GM12878 (cell line): Measurements from ENCODE around the gene LLPH. TPM values are rescaled to one million over a fixed set of nuclear protein-coding genes. Genes with fewer than 3 reads are reported as not detected.
A peak's percentile ranks its signal among the peaks of the same experiment; 100 is the strongest.

ENCODE experiments used
- ATF2 ChIP-seq: IDR thresholded peaks from 2 replicates; pipeline ENCODE4 v1.6.1; 2012; ENCODE audit warnings: low read length, inconsistent platforms
- E2F8 ChIP-seq: fragments of 450-650 bp; IDR thresholded peaks from 2 replicates; pipeline ENCODE4 v1.6.1; 2018; ENCODE audit warnings: mild to moderate bottlenecking, low read depth, moderate library complexity; ENCODE audit not compliant: partially characterized antibody
- E4F1 ChIP-seq: fragments of 450-650 bp; IDR thresholded peaks from 2 replicates; pipeline ENCODE4 v1.6.1; 2018; ENCODE audit warnings: borderline replicate concordance, mild to moderate bottlenecking; ENCODE audit not compliant: partially characterized antibody
- FOS ChIP-seq: IDR thresholded peaks from 3 replicates; pipeline ENCODE4 v1.6.1; 2011; ENCODE audit warnings: borderline replicate concordance; ENCODE audit not compliant: insufficient read length; ENCODE audit errors: extremely low read depth
- JUNB ChIP-seq: IDR thresholded peaks from 2 replicates; pipeline ENCODE4 v1.6.1; 2016; ENCODE audit warnings: antibody characterized with exemption, mild to moderate bottlenecking
- MAX ChIP-seq: IDR thresholded peaks from 2 replicates; pipeline ENCODE4 v1.6.1; 2012; ENCODE audit warnings: low read depth, low read length, improper control_type of control experiment
- MTA2 ChIP-seq: fragments of 450-650 bp; IDR thresholded peaks from 2 replicates; pipeline ENCODE4 v1.6.1; 2016; ENCODE audit warnings: low read depth, mild to moderate bottlenecking, moderate library complexity
- MXI1 ChIP-seq: fragments of 150-350 bp; IDR thresholded peaks from 2 replicates; pipeline ENCODE4 v1.6.1; 2011; ENCODE audit warnings: low read depth, mild to moderate bottlenecking, inconsistent platforms, low read length, improper control_type of control experiment
- NR2C1 ChIP-seq: fragments of 450-650 bp; IDR thresholded peaks from 2 replicates; pipeline ENCODE4 v1.6.1; 2017; ENCODE audit warnings: antibody characterized with exemption, mild to moderate bottlenecking, moderate library complexity
- NR2F1 ChIP-seq: fragments of 450-650 bp; conservative IDR thresholded peaks from 2 replicates; pipeline ENCODE4 v1.6.1; 2017; ENCODE audit warnings: mild to moderate bottlenecking
- RAD21 ChIP-seq: IDR thresholded peaks from 2 replicates; pipeline ENCODE4 v1.6.1; 2011; ENCODE audit warnings: mild to moderate bottlenecking, low read depth, low read length, moderate library complexity; ENCODE audit not compliant: insufficient read depth
- RUNX3 ChIP-seq: IDR thresholded peaks from 2 replicates; pipeline ENCODE4 v1.6.1; 2012; ENCODE audit warnings: low read length, inconsistent platforms
- USF1 ChIP-seq: IDR thresholded peaks from 2 replicates; pipeline ENCODE4 v1.6.1; 2011; ENCODE audit warnings: borderline replicate concordance, low read depth, mild to moderate bottlenecking, moderate library complexity, mixed read lengths, low read length; ENCODE audit not compliant: insufficient read depth; ENCODE audit errors: extremely low read length
- ZBTB11 ChIP-seq: fragments of 450-650 bp; formaldehyde crosslinking; IDR thresholded peaks from 2 replicates; pipeline ENCODE4 v1.5.0; 2022; ENCODE audit warnings: mild to moderate bottlenecking, missing genetic modification characterization
- ZNF217 ChIP-seq: fragments of 450-650 bp; IDR thresholded peaks from 2 replicates; pipeline ENCODE4 v1.6.1; 2017; ENCODE audit warnings: antibody characterized with exemption, mild to moderate bottlenecking
- ZNF622 ChIP-seq: fragments of 450-650 bp; IDR thresholded peaks from 2 replicates; pipeline ENCODE4 v1.6.1; 2017; ENCODE audit warnings: mild to moderate bottlenecking, inconsistent platforms
- ZZZ3 ChIP-seq: IDR thresholded peaks from 2 replicates; pipeline ENCODE4 v1.6.1; 2011; ENCODE audit warnings: low read depth; ENCODE audit not compliant: control insufficient read depth, insufficient read length
- polyA plus RNA-seq, 11 experiments: library from polyadenylated mRNA; depleted of rRNA in 4 of 11; unstranded in 6 of 11; stranded (reverse) in 5 of 11; fragments of >200 nt; fragmentation: Nextera tagmentation in 4 of 11; fragmentation: Illumina TruSeq in 1 of 11; extraction: Ambion mirVana in 4 of 11; extraction: Trizol in 1 of 11; gene quantifications; 1 replicate in 1 of 11; 2 replicates in 10 of 11; pipeline versions ENCODE4 v1.2.1 to v1.2.3, GENCODE V29; 2011 to 2016; ENCODE audit warnings: inconsistent platforms in 2 of 11, missing spikeins in 2 of 11, low read depth in 1 of 11
- total RNA-seq, 4 experiments: library from RNA; depleted of rRNA in 3 of 4; stranded (reverse); fragments of >200 nt in 3 of 4; fragmentation: Illumina TruSeq in 1 of 4; extraction: Trizol in 1 of 4; gene quantifications; 2 replicates each; pipeline versions ENCODE4 v1.2.1 to v1.2.3, GENCODE V29; 2013 to 2021

The LLPH gene
- total and polyA plus RNA-seq, 10 of the 15 experiments (the other 5 are each of a cell fraction or from before 2014, with no cell fraction given): 15.2 to 107 (median 70.4) TPM

GRCh38 chr12:66092559-66093269 lies 37.8 kb downstream of the LLPH start (continued):
- no peak for TF ChIP-seq ZBTB11 (CRISPR knock-in tag)
- TF ChIP-seq ATF2: no peak
- TF ChIP-seq ZNF622: no peak
- no peak for TF ChIP-seq E2F8
- no peak for TF ChIP-seq MTA2
- no peak for TF ChIP-seq MAX
- no peak for TF ChIP-seq RAD21
- TF ChIP-seq E4F1: no peak
- TF ChIP-seq JUNB: 0 out of 2 replicates have a peak, but pooled peaks have one; percentile 24
- no peak for TF ChIP-seq NR2C1
- 0 out of 2 replicates have a peak, but pooled peaks have one; percentile 3 for TF ChIP-seq RUNX3
- TF ChIP-seq NR2F1: no peak
- no peak for TF ChIP-seq ZZZ3
- TF ChIP-seq ZNF217: no peak
- TF ChIP-seq FOS: no peak
- TF ChIP-seq MXI1: no peak
- TF ChIP-seq USF1: no peak
